Liver (tissue), 9 donors: ENCODE measurements around the gene ATP2C1. TPM values are rescaled to one million over a fixed set of nuclear protein-coding genes. Genes with fewer than 3 reads are reported as not detected.

ENCODE experiments used
- DNase-seq: peaks from one replicate; pipeline ENCODE4 v3.0.0-alpha.2; 2017; ENCODE audit warnings: low spot score
- H3K27ac ChIP-seq, 2 donors: one replicate each; pipeline ENCODE4 v1.7.0; 2013; ENCODE audit warnings: inconsistent platforms in 2 of 2, low read length in 2 of 2, control low read depth in 1 of 2, low read depth in 1 of 2, mild to moderate bottlenecking in 1 of 2
- H3K27me3 ChIP-seq, 4 donors: one replicate each; pipeline versions ENCODE4 v1.6.1 to v1.7.0; 2013; ENCODE audit warnings: low read length in 3 of 4, inconsistent platforms in 1 of 4, mild to moderate bottlenecking in 1 of 4, moderate library complexity in 1 of 4; ENCODE audit not compliant: control insufficient read depth in 4 of 4, insufficient read depth in 4 of 4
- H3K36me3 ChIP-seq, 4 donors: one replicate each; pipeline versions ENCODE4 v1.6.1 to v1.7.0; 2013; ENCODE audit warnings: low read length in 3 of 4, mild to moderate bottlenecking in 3 of 4, low read depth in 1 of 4, moderate library complexity in 1 of 4; ENCODE audit not compliant: control insufficient read depth in 4 of 4, insufficient read depth in 3 of 4
- H3K4me1 ChIP-seq, 4 donors: one replicate each; pipeline versions ENCODE4 v1.6.1 to v1.7.0; 2013; ENCODE audit warnings: low read length in 3 of 4, mild to moderate bottlenecking in 3 of 4, moderate library complexity in 1 of 4; ENCODE audit not compliant: control insufficient read depth in 4 of 4, insufficient read depth in 4 of 4
- H3K4me3 ChIP-seq, 3 donors: one replicate each; pipeline versions ENCODE4 v1.6.1 to v1.7.0; 2013; ENCODE audit warnings: low read length in 3 of 3, control low read depth in 1 of 3, low read depth in 1 of 3, mild to moderate bottlenecking in 1 of 3
- H3K9ac ChIP-seq, 2 donors: one replicate each; pipeline ENCODE4 v1.7.0; 2013; ENCODE audit warnings: low read length in 2 of 2, mild to moderate bottlenecking in 2 of 2, moderate library complexity in 2 of 2, control low read depth in 1 of 2, low read depth in 1 of 2
- H3K9me3 ChIP-seq, 4 donors: one replicate each; pipeline versions ENCODE4 v1.6.1 to v1.7.0; 2013; ENCODE audit warnings: low read length in 3 of 4; ENCODE audit not compliant: control insufficient read depth in 4 of 4
- ATF3 ChIP-seq: IDR thresholded peaks from 2 replicates; pipeline ENCODE4 v1.6.1; 2016; ENCODE audit warnings: antibody characterized with exemption
- CTCF ChIP-seq: fragments of 150-350 bp; IDR thresholded peaks from 2 replicates; pipeline ENCODE4 v1.5.1; 2017; ENCODE audit warnings: improper control_type of control experiment, low read depth, low read length; ENCODE audit not compliant: missing input control
- EGR1 ChIP-seq, 2 donors: IDR thresholded peaks; 2 replicates each; pipeline ENCODE4 v1.6.1; 2016 to 2018; ENCODE audit warnings: antibody characterized with exemption in 2 of 2, low read depth in 2 of 2
- FOXA1 ChIP-seq: IDR thresholded peaks from 2 replicates; pipeline ENCODE4 v1.6.1; 2016; ENCODE audit warnings: antibody characterized with exemption
- FOXA2 ChIP-seq: IDR thresholded peaks from 2 replicates; pipeline ENCODE4 v1.6.1; 2016; ENCODE audit warnings: antibody characterized with exemption
- HNF4G ChIP-seq: IDR thresholded peaks from 2 replicates; pipeline ENCODE4 v1.6.1; 2016; ENCODE audit warnings: antibody characterized with exemption
- NR2F2 ChIP-seq: IDR thresholded peaks from 2 replicates; pipeline ENCODE4 v1.6.1; 2016; ENCODE audit warnings: antibody characterized with exemption
- RAD21 ChIP-seq, 2 donors: IDR thresholded peaks; 2 replicates each; pipeline ENCODE4 v1.6.1; 2016; ENCODE audit warnings: antibody characterized with exemption in 2 of 2, mild to moderate bottlenecking in 2 of 2
- YY1 ChIP-seq: IDR thresholded peaks from 2 replicates; pipeline ENCODE4 v1.6.1; 2016; ENCODE audit warnings: antibody characterized with exemption, mild to moderate bottlenecking
- ZBTB33 ChIP-seq: IDR thresholded peaks from 2 replicates; pipeline ENCODE4 v1.6.1; 2016; ENCODE audit warnings: antibody characterized with exemption
- WGBS: extraction: QIAGEN DNeasy Blood & Tissue Kit; methylation state at CpG from one replicate; pipeline ENCODE4 v1.1.7; 2013; 5-methylcytosine and 5-hydroxymethylcytosine counted together
- polyA plus RNA-seq, 2 donors: library from polyadenylated mRNA; stranded (reverse) in 1 of 2; unstranded in 1 of 2; fragments of 200-250 nt in 1 of 2; fragments of >200 nt in 1 of 2; fragmentation: Nextera tagmentation in 1 of 2; extraction: Ambion mirVana in 1 of 2; gene quantifications; one replicate each; pipeline versions ENCODE4 v1.2.1 to v1.2.3, GENCODE V29; 2013 to 2015
- total RNA-seq, 2 donors: library from RNA; depleted of rRNA; stranded (reverse); fragments of >200 nt; gene quantifications; one replicate each; pipeline ENCODE4 v1.2.3, GENCODE V29; 2014
- donor health status: healthy.
- donor health status: healthy.
- donor health status: healthy.
- donor health status: healthy.
- donor health status: healthy.

The ATP2C1 gene
- total and polyA plus RNA-seq, 4 donors = 10.5 to 45.1 (median 25.2) TPM

- Histone ChIP-seq H3K9ac (no peak overlapping the region), H3K4me3 (no peak overlapping the region), H3K9me3 (no peaks in the 10 kb centered on the region), H3K27me3 (no peaks in the 10 kb centered on the region), H3K4me1 (peaks cover 0 to 8% (median 4%) of the 10 kb centered on the region in 4 donors), H3K27ac (no peak overlapping the region), H3K36me3 (no peaks in the 10 kb centered on the region)
- no peak for TF ChIP-seq ZBTB33
- 89% methylated on average over 3 of the region's 3 CpGs for WGBS
- no peak for DNase-seq
Observed at GRCh38 chr3:131031660-131032059, 137.8 kb downstream of the ATP2C1 start.

GRCh38 chr3:131033480-131034080 is 139.7 kb downstream of the ATP2C1 start:
- no peaks in the 10 kb centered on the region for H3K27me3 ChIP-seq
- H3K27ac ChIP-seq = no peak overlapping the region
- no peaks in the 10 kb centered on the region for H3K36me3 ChIP-seq
- H3K4me1 ChIP-seq = no peaks in the 10 kb centered on the region
- no peak overlapping the region for H3K4me3 ChIP-seq
- TF ChIP-seq FOXA2 (peak; percentile 44), EGR1 (IDR thresholded peaks at IDR 0.05; ENCODE audit: low read depth in 2 of 2) (no peak), ATF3 (no peak), RAD21 (IDR thresholded peaks at IDR 0.05) (peak; percentile 80 to 86), CTCF (peak; percentile 48), FOXA1 (no peak), HNF4G (no peak)
- no peak for DNase-seq
- H3K9ac ChIP-seq = no peak overlapping the region
- WGBS = 5% methylated on average over 1 of the region's 1 CpG
- H3K9me3 ChIP-seq = no peaks in the 10 kb centered on the region

GRCh38 chr3:131036200-131036816 is 142.4 kb downstream of the ATP2C1 start:
- Histone ChIP-seq H3K27ac (no peak overlapping the region), H3K27me3 (no peaks in the 10 kb centered on the region), H3K4me3 (no peak overlapping the region), H3K4me1 (no peaks in the 10 kb centered on the region), H3K9ac (no peak overlapping the region), H3K36me3 (no peaks in the 10 kb centered on the region), H3K9me3 (no peaks in the 10 kb centered on the region)
- WGBS = 48% methylated on average over 1 of the region's 1 CpG
- TF ChIP-seq EGR1 (IDR thresholded peaks at IDR 0.05; ENCODE audit: low read depth in 2 of 2) (no peak), ZBTB33 (no peak), YY1 (no peak), CTCF (no peak), NR2F2 (no peak)
- DNase-seq = no peak
